ENCODE data around the gene C4A.
"Not testable (repeated sequence)": the region's sequence is repeated elsewhere in the genome, so short reads cannot be mapped to it uniquely, and the experiment has no call there.

DNA sequence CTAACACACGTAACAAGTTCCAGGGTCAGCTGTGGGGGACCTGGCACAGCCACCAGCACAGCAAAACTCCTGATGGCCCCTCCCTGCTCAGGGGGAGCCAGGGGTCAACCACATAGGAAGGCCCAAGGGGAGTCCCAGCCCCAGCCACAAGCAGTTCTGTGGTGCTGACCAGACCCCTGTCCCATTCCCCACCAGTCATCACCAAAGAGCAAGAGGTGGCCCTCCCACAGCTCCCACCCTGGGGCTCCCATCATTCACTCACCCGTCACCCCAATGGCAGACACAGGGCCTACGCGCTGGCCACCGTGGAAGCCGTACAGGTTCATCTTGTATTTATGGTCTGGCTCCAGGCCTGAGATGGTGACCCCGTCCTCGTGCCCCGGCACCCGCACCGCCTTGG lies 67.9 kb downstream of the C4A start:
- TF ChIP-seq, protein P1, sequence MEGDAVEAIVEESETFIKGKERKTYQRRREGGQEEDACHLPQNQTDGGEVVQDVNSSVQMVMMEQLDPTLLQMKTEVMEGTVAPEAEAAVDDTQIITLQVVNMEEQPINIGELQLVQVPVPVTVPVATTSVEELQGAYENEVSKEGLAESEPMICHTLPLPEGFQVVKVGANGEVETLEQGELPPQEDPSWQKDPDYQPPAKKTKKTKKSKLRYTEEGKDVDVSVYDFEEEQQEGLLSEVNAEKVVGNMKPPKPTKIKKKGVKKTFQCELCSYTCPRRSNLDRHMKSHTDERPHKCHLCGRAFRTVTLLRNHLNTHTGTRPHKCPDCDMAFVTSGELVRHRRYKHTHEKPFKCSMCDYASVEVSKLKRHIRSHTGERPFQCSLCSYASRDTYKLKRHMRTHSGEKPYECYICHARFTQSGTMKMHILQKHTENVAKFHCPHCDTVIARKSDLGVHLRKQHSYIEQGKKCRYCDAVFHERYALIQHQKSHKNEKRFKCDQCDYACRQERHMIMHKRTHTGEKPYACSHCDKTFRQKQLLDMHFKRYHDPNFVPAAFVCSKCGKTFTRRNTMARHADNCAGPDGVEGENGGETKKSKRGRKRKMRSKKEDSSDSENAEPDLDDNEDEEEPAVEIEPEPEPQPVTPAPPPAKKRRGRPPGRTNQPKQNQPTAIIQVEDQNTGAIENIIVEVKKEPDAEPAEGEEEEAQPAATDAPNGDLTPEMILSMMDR (IDR thresholded peaks at IDR 0.05), result not testable (repeated sequence)
- TF ChIP-seq POLR2A (IDR thresholded peaks at IDR 0.05), result not testable (repeated sequence)
